ENCODE measurements around the gene CATSPERZ. TPM values are rescaled to one million over a fixed set of nuclear protein-coding genes. Genes with fewer than 3 reads are reported as not detected.

CATSPERZ gene
- total RNA-seq, 1 donor from 2014 or later: not detected

DNA sequence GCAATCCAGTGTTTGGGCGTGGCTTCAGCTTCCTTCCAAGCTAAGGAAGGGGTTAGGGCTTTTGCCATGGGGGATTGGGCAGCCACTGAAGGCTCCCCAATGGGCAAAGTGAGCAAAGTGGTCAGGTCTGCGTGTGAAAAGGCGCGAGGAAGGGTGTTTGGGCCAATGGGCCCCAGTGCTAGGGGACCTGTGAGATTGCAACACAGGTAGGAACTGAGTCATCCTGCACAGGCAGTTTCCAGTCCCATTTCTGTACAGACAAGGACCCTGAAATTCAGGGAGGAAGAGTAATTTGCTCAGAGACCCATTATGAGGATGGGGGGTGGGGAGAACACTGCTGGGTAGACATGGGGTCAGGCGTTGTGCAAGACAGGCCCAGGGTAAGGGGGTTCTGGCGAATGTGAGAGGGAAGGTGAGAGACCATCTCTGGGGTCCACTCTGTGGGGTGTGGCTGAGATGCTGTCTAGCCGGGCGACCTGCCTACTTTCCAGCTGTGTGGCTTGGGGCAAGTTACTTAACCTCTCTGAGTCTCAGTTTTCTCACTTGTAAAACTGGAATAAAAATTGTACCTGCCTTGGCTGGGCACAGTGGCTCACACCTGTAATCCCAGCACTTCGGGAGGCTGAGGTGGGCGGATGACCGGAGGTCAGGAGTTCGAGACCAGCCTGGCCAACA is 47.2 kb downstream of the CATSPERZ start:
- TF ChIP-seq, protein P1, sequence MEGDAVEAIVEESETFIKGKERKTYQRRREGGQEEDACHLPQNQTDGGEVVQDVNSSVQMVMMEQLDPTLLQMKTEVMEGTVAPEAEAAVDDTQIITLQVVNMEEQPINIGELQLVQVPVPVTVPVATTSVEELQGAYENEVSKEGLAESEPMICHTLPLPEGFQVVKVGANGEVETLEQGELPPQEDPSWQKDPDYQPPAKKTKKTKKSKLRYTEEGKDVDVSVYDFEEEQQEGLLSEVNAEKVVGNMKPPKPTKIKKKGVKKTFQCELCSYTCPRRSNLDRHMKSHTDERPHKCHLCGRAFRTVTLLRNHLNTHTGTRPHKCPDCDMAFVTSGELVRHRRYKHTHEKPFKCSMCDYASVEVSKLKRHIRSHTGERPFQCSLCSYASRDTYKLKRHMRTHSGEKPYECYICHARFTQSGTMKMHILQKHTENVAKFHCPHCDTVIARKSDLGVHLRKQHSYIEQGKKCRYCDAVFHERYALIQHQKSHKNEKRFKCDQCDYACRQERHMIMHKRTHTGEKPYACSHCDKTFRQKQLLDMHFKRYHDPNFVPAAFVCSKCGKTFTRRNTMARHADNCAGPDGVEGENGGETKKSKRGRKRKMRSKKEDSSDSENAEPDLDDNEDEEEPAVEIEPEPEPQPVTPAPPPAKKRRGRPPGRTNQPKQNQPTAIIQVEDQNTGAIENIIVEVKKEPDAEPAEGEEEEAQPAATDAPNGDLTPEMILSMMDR (IDR thresholded peaks at IDR 0.05): no peak

DNA sequence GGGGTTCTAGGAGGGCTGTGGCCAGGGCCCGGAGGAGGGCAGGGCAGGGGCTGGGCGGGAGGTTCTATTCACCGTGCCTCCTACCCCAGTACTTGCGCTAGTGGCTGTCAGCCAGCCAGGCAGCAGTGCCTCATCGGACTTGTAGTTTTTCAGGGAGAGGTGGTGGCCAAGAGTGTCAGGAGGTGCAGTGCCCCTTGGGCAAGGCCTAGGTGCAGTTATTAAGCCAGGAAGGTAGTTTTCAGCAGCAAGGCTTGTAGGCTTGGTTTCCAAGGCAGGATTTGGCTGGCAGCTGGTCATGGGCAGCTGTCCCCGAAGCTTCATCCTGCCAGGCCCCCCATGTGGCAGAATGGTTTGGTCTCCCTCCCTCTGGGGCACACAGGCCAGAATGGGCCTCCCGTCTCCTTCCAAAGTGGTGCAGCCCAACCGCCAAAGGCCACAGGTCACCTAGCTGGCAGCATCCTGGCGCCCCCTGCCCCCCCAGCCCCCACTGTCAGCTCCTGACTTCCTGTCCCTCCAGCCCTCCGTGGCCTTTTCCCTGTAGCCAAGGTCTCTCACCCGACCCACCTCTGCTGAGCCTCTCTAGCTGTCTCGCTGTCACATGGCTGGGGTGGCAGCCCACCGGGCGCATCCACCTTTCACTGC is 48.3 kb downstream of the CATSPERZ start:
- H3K4me3 Mint-ChIP-seq: no peak overlapping the region
- intact Hi-C loops (cut with micrococcal nuclease): no loop called here
- no peak for DNase-seq
- no peak overlapping the region for H3K27ac Mint-ChIP-seq
- peaks cover 4% of the 10 kb centered on the region for H3K4me1 Mint-ChIP-seq
- no peaks in the 10 kb centered on the region for H3K9me3 Mint-ChIP-seq
- no peaks in the 10 kb centered on the region for H3K27me3 Mint-ChIP-seq
- POLR2A ChIA-PET: interaction anchor here (0.6 to 1.0 kb wide), 2 partner anchors 31 to 103 kb away, joined by 3 to 4 read pairs; partner anchors contain the start of genes PRDX5 and TRMT112
- ATAC-seq (ENCODE audit: low read depth): no peak
- TF ChIP-seq, protein P1 (IDR thresholded peaks at IDR 0.05): no peak
- H3K36me3 Mint-ChIP-seq (ENCODE audit: low read depth): peaks cover 43% of the 10 kb centered on the region
- CTCF ChIA-PET: no interaction called here

More for the DNA sequence above, 47.2 kb downstream of the CATSPERZ start:
- intact Hi-C loops (cut with micrococcal nuclease): no loop called here
- Mint-ChIP-seq H3K27ac (no peak overlapping the region), H3K4me3 (no peak overlapping the region), H3K9me3 (no peaks in the 10 kb centered on the region), H3K36me3 (ENCODE audit: low read depth) (peaks cover 48% of the 10 kb centered on the region), H3K27me3 (no peaks in the 10 kb centered on the region), H3K4me1 (peaks cover 7% of the 10 kb centered on the region)
- ChIA-PET POLR2A (no interaction called here), CTCF (no interaction called here)
- DNase-seq (no peak), ATAC-seq (ENCODE audit: low read depth) (no peak)

DNA sequence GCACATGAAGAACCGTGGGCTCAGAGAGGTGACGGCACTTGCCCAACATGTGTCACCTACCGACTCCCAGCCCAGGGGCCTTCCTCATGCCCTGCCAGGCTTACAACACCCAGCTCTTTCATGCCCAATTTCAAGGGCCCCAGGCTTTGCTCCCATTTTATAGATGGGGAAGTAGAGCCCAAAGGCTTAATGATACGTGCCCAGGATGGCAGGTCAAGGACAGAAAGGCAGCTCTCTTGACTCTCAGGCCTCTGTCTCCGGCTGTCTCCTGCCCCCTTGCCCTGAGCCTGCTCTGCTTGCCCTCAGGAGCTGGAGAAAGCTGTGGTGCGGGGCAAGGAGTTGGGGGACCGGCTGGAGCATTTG is 48.8 kb downstream of the CATSPERZ start:
- no peak for DNase-seq
- Mint-ChIP-seq H3K4me1 (peaks cover 4% of the 10 kb centered on the region), H3K9me3 (no peaks in the 10 kb centered on the region)

DNA sequence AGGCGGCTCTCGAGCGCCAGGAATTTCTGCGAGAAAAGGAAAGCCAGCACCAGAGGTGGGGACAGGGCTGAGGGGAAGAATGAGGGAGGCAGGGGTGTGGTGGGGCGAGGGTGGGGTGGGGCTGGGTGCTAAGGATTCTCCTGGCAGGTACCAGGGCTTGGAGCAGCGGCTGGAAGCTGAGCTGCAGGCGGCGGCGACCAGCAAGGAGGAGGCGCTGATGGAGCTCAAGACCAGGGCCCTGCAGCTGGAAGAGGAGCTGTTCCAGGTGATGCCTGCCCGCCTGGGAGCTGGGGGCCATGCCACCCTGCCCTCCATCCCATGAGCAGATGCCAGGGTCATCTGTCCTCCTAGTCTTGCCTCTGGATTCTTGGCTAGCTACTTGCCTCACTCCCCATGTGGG is 49.2 kb downstream of the CATSPERZ start:
- H3K4me3 Mint-ChIP-seq: no peak overlapping the region
- H3K4me1 Mint-ChIP-seq: peaks cover 4% of the 10 kb centered on the region
- peaks cover 41% of the 10 kb centered on the region for H3K36me3 Mint-ChIP-seq (ENCODE audit: low read depth)
- intact Hi-C loops (cut with micrococcal nuclease): no loop called here
- TF ChIP-seq, protein P1 (IDR thresholded peaks at IDR 0.05): no peak
- no peaks in the 10 kb centered on the region for H3K27me3 Mint-ChIP-seq
- ATAC-seq (ENCODE audit: low read depth) (no peak), DNase-seq (no peak)
- ChIA-PET POLR2A (interaction anchor here (1.0 kb wide), 1 partner anchor 32 kb away, joined by 3 read pairs; the partner anchor contains the start of genes PRDX5 and TRMT112), CTCF (interaction anchor here (9.3 kb wide), 1 partner anchor 32 kb away, joined by 138 read pairs; the partner anchor contains the start of genes PRDX5 and TRMT112)
- no peak overlapping the region for H3K27ac Mint-ChIP-seq
- H3K9me3 Mint-ChIP-seq: no peaks in the 10 kb centered on the region

More for the DNA sequence above, 48.8 kb downstream of the CATSPERZ start:
- intact Hi-C loops (cut with micrococcal nuclease): no loop called here
- ChIA-PET POLR2A (interaction anchor here (0.6 to 1.0 kb wide), 2 partner anchors 31 to 104 kb away, joined by 3 to 4 read pairs; partner anchors contain the start of genes PRDX5 and TRMT112), CTCF (interaction anchor here (9.3 kb wide), 1 partner anchor 31 kb away, joined by 138 read pairs; the partner anchor contains the start of genes PRDX5 and TRMT112)
- ATAC-seq (ENCODE audit: low read depth): no peak
- H3K36me3 Mint-ChIP-seq (ENCODE audit: low read depth): peaks cover 43% of the 10 kb centered on the region
- H3K27ac Mint-ChIP-seq: no peak overlapping the region
- H3K4me3 Mint-ChIP-seq: no peak overlapping the region
- TF ChIP-seq, protein P1 (IDR thresholded peaks at IDR 0.05): no peak
- no peaks in the 10 kb centered on the region for H3K27me3 Mint-ChIP-seq

- Mint-ChIP-seq H3K4me3 (no peak overlapping the region), H3K9me3 (no peaks in the 10 kb centered on the region), H3K27ac (no peak overlapping the region), H3K4me1 (peaks cover 7% of the 10 kb centered on the region), H3K27me3 (no peaks in the 10 kb centered on the region), H3K36me3 (ENCODE audit: low read depth) (peaks cover 32% of the 10 kb centered on the region)
- DNase-seq: no peak
- TF ChIP-seq, protein P1 (IDR thresholded peaks at IDR 0.05): no peak
- ATAC-seq (ENCODE audit: low read depth): peak; percentile 29
- CTCF ChIA-PET: interaction anchor here (9.3 kb wide), 1 partner anchor 34 kb away, joined by 138 read pairs; the partner anchor contains the start of genes PRDX5 and TRMT112
- intact Hi-C loops (cut with micrococcal nuclease): no loop called here
- POLR2A ChIA-PET: interaction anchor here (6.0 kb wide), 1 partner anchor 10 kb away, joined by 43 read pairs; the partner anchor contains the start of gene CCDC88B
Measured at GRCh38 chr11:64351136-64351631, 51.0 kb downstream of the CATSPERZ start.

Data from activated B cell treated with CpG ODN at 0.5 μM for 24 hours (primary cell).